ENCODE measurements around the gene NDUFB7. TPM values are rescaled to one million over a fixed set of nuclear protein-coding genes. Genes with fewer than 3 reads are reported as not detected.
A peak's percentile ranks its signal among the peaks of the same experiment; 100 is the strongest.

Gene NDUFB7
- polyA plus RNA-seq, 1 donor (not counting 4 experiments of a cell fraction or from before 2014, with no cell fraction given) = 146 TPM

DNA sequence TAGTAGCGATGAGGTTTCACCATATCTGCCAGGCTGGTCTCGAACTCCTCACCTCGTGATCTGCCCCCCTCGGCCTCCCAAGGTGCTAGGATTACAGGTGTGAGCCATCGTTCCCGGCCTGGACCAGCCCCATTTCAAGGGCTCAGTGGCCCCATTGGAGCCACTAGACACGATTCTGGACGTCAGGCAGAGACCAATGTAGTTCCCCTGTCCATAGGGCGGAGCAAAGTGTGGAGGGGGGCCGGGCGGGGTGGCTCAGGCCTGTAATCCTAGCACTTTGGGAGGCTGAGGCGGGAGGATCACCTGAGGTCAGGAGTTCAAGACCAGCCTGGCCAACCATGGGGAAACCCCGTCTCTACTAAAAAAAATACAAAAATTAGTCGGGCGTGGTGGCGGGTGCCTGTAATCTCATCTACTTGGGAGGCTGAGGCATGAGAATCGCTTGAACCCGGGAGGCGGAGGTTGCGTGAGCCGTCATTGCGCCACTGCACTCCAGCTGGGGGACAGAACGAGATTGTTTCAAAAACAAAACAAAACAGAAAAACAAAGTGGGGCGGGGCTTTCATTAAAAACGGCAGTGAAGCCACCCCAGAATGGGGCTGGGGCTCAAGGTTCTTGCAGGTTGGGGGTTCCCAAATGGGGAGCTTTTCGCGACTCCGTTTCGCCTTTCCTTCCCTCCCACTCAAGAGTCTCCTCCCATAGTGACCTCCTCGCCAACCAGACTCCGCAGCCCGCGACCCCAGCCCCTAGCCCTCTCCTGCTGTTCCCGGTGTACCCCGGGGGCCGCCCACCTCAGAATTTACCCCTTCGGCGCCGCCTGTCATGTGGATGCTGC lies 43.2 kb downstream of the NDUFB7 start:
- FAIRE-seq = no peak
- Histone ChIP-seq H3K9me3 (ENCODE audit: control insufficient read depth, low read depth, low read length) (no peaks in the 10 kb centered on the region), H3K27ac (ENCODE audit: control insufficient read depth, insufficient read depth, low read length) (peak overlapping the region; percentile 99), H3K27me3 (ENCODE audit: control insufficient read depth, extremely low read depth, insufficient read depth, low read length) (no peaks in the 10 kb centered on the region), H3K36me3 (ENCODE audit: control insufficient read depth in 2 of 2, extremely low read depth in 1 of 2, insufficient read depth in 2 of 2, low read length in 2 of 2) (peaks cover 0 to 3% of the 10 kb centered on the region in 2 experiments), H3K79me2 (ENCODE audit: control insufficient read depth, insufficient read depth, low read length) (peaks cover 42% of the 10 kb centered on the region), H3K4me1 (ENCODE audit: control insufficient read depth, extremely low read depth, insufficient read depth, low read length) (peaks cover 37% of the 10 kb centered on the region), H3K4me2 (ENCODE audit: control insufficient read depth, extremely low read depth, insufficient read depth, low read depth, low read length) (peak overlapping the region; percentile 57), H2AFZ (ENCODE audit: control insufficient read depth, low read length) (peak overlapping the region; percentile 4), H3K4me3 (ENCODE audit: control insufficient read depth in 2 of 3, extremely low read depth in 1 of 3, insufficient read depth in 2 of 3, low read depth in 1 of 3, low read length in 3 of 3) (peak overlapping the region; percentile 34 to 74 (median 51)), H3K9me1 (ENCODE audit: control insufficient read depth, extremely low read depth, insufficient read depth, low read length) (peaks cover 2% of the 10 kb centered on the region), H3K9ac (ENCODE audit: control insufficient read depth, extremely low read depth, insufficient read depth, low read length) (peak overlapping the region; percentile 83), H4K20me1 (ENCODE audit: control insufficient read depth, extremely low read depth, insufficient read depth, low read length) (no peaks in the 10 kb centered on the region)
- dilution Hi-C loops (cut with MboI; ENCODE audit: extremely low pct_ligation_motif_present, low sequenced_read_pairs) = no loop called here
- no peak for TF ChIP-seq EZH2 (IDR thresholded peaks at IDR 0.05; ENCODE audit: low read length)
- TF ChIP-seq, protein P1, sequence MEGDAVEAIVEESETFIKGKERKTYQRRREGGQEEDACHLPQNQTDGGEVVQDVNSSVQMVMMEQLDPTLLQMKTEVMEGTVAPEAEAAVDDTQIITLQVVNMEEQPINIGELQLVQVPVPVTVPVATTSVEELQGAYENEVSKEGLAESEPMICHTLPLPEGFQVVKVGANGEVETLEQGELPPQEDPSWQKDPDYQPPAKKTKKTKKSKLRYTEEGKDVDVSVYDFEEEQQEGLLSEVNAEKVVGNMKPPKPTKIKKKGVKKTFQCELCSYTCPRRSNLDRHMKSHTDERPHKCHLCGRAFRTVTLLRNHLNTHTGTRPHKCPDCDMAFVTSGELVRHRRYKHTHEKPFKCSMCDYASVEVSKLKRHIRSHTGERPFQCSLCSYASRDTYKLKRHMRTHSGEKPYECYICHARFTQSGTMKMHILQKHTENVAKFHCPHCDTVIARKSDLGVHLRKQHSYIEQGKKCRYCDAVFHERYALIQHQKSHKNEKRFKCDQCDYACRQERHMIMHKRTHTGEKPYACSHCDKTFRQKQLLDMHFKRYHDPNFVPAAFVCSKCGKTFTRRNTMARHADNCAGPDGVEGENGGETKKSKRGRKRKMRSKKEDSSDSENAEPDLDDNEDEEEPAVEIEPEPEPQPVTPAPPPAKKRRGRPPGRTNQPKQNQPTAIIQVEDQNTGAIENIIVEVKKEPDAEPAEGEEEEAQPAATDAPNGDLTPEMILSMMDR (optimal IDR thresholded peaks at IDR 0.05 in 1 of 3, IDR thresholded peaks at IDR 0.05 in 1 of 3, conservative IDR thresholded peaks at IDR 0.05 in 1 of 3; ENCODE audit: extremely low read depth in 1 of 3, insufficient read depth in 2 of 3, low read length in 3 of 3) = no peak
- no peak for DNase-seq (ENCODE audit: low read depth, low spot score)

GRCh38 chr19:14526423-14526822 lies 45.4 kb downstream of the NDUFB7 start:
- Histone ChIP-seq H3K27ac (ENCODE audit: control insufficient read depth, insufficient read depth, low read length) (peak overlapping the region; percentile 99), H3K4me1 (ENCODE audit: control insufficient read depth, extremely low read depth, insufficient read depth, low read length) (peaks cover 33% of the 10 kb centered on the region), H3K36me3 (ENCODE audit: control insufficient read depth in 2 of 2, extremely low read depth in 1 of 2, insufficient read depth in 2 of 2, low read length in 2 of 2) (no peaks in the 10 kb centered on the region), H3K79me2 (ENCODE audit: control insufficient read depth, insufficient read depth, low read length) (peaks cover 20% of the 10 kb centered on the region), H3K9ac (ENCODE audit: control insufficient read depth, extremely low read depth, insufficient read depth, low read length) (peak overlapping the region; percentile 83), H2AFZ (ENCODE audit: control insufficient read depth, low read length) (no peak overlapping the region), H3K4me3 (ENCODE audit: control insufficient read depth in 2 of 3, extremely low read depth in 1 of 3, insufficient read depth in 2 of 3, low read depth in 1 of 3, low read length in 3 of 3) (peak overlapping the region; percentile 10 to 54 (median 47)), H3K27me3 (ENCODE audit: control insufficient read depth, extremely low read depth, insufficient read depth, low read length) (no peaks in the 10 kb centered on the region), H3K9me3 (ENCODE audit: control insufficient read depth, low read depth, low read length) (no peaks in the 10 kb centered on the region), H3K9me1 (ENCODE audit: control insufficient read depth, extremely low read depth, insufficient read depth, low read length) (peaks cover 2% of the 10 kb centered on the region), H4K20me1 (ENCODE audit: control insufficient read depth, extremely low read depth, insufficient read depth, low read length) (no peaks in the 10 kb centered on the region), H3K4me2 (ENCODE audit: control insufficient read depth, extremely low read depth, insufficient read depth, low read depth, low read length) (peak overlapping the region; percentile 95)
- TF ChIP-seq EZH2 (IDR thresholded peaks at IDR 0.05; ENCODE audit: low read length) = no peak
- TF ChIP-seq, protein P1 (optimal IDR thresholded peaks at IDR 0.05 in 1 of 3, IDR thresholded peaks at IDR 0.05 in 1 of 3, conservative IDR thresholded peaks at IDR 0.05 in 1 of 3; ENCODE audit: extremely low read depth in 1 of 3, insufficient read depth in 2 of 3, low read length in 3 of 3) = no peak
- DNase-seq (ENCODE audit: low read depth, low spot score) (no peak), FAIRE-seq (no peak)
- dilution Hi-C loops (cut with MboI; ENCODE audit: extremely low pct_ligation_motif_present, low sequenced_read_pairs) = no loop called here

Data from keratinocyte (primary cell).